HEK293 (cell line): ENCODE data around the gene LDB1.

Experiments
- KLF16 ChIP-seq: fragments of 450-650 bp; formaldehyde crosslinking; IDR thresholded peaks from 2 replicates; pipeline ENCODE4 v1.5.1; 2017; ENCODE audit warnings: missing biosample characterization, missing genetic modification characterization
- KLF7 ChIP-seq: fragments of 450-650 bp; formaldehyde crosslinking; IDR thresholded peaks from 2 replicates; pipeline ENCODE4 v1.5.1; 2016; ENCODE audit warnings: missing biosample characterization, missing genetic modification characterization, borderline replicate concordance
- OVOL3 ChIP-seq: fragments of 450-650 bp; formaldehyde crosslinking; IDR thresholded peaks from 2 replicates; pipeline ENCODE4 v1.5.1; 2016; ENCODE audit warnings: missing biosample characterization, missing genetic modification characterization
- PRDM1 ChIP-seq: fragments of 450-650 bp; formaldehyde crosslinking; IDR thresholded peaks from 2 replicates; pipeline ENCODE4; 2016; ENCODE audit warnings: missing biosample characterization, missing genetic modification characterization
- SP7 ChIP-seq: fragments of 450-650 bp; formaldehyde crosslinking; IDR thresholded peaks from 2 replicates; pipeline ENCODE4 v1.5.1; 2016; ENCODE audit warnings: missing biosample characterization, missing genetic modification characterization
- ZBTB17 ChIP-seq: fragments of 450-650 bp; formaldehyde crosslinking; IDR thresholded peaks from 2 replicates; pipeline ENCODE4 v1.5.1; 2016; ENCODE audit warnings: missing biosample characterization, missing genetic modification characterization
- ZBTB20 ChIP-seq: fragments of 450-650 bp; formaldehyde crosslinking; IDR thresholded peaks from 2 replicates; pipeline ENCODE4 v1.5.1; 2016; ENCODE audit warnings: missing biosample characterization, missing genetic modification characterization
- ZBTB7A ChIP-seq: fragments of 450-650 bp; formaldehyde crosslinking; IDR thresholded peaks from 2 replicates; pipeline ENCODE4 v1.5.1; 2016; ENCODE audit warnings: low read depth, missing biosample characterization, missing genetic modification characterization
- ZFP37 ChIP-seq: fragments of 450-650 bp; formaldehyde crosslinking; IDR thresholded peaks from 2 replicates; pipeline ENCODE4 v1.5.1; 2016; ENCODE audit warnings: missing biosample characterization, missing genetic modification characterization
- ZFP69B ChIP-seq: fragments of 450-650 bp; formaldehyde crosslinking; IDR thresholded peaks from 2 replicates; pipeline ENCODE4 v1.5.1; 2016; ENCODE audit warnings: missing biosample characterization, missing genetic modification characterization
- ZNF10 ChIP-seq: fragments of 450-650 bp; formaldehyde crosslinking; IDR thresholded peaks from 2 replicates; pipeline ENCODE4 v1.5.1; 2017; ENCODE audit warnings: missing biosample characterization, missing genetic modification characterization
- ZNF133 ChIP-seq: fragments of 450-650 bp; formaldehyde crosslinking; IDR thresholded peaks from 2 replicates; pipeline ENCODE4 v1.5.1; 2016; ENCODE audit warnings: missing biosample characterization, missing genetic modification characterization
- ZNF146 ChIP-seq: fragments of 450-650 bp; formaldehyde crosslinking; IDR thresholded peaks from 2 replicates; pipeline ENCODE4 v1.5.1; 2016; ENCODE audit warnings: missing biosample characterization, missing genetic modification characterization
- ZNF157 ChIP-seq: fragments of 450-650 bp; formaldehyde crosslinking; IDR thresholded peaks from 2 replicates; pipeline ENCODE4 v1.5.1; 2016; ENCODE audit warnings: missing biosample characterization, missing genetic modification characterization
- ZNF184 ChIP-seq: fragments of 450-650 bp; IDR thresholded peaks from 2 replicates; pipeline ENCODE4 v1.5.1; 2018; ENCODE audit warnings: missing biosample characterization, mild to moderate bottlenecking, missing genetic modification characterization
- ZNF239 ChIP-seq: fragments of 450-650 bp; formaldehyde crosslinking; IDR thresholded peaks from 2 replicates; pipeline ENCODE4 v1.5.1; 2016; ENCODE audit warnings: missing biosample characterization, missing genetic modification characterization
- ZNF302 ChIP-seq: fragments of 450-650 bp; formaldehyde crosslinking; IDR thresholded peaks from 2 replicates; pipeline ENCODE4 v1.5.1; 2016; ENCODE audit warnings: missing biosample characterization, missing genetic modification characterization, low read depth
- ZNF354C ChIP-seq: fragments of 450-650 bp; formaldehyde crosslinking; IDR thresholded peaks from 2 replicates; pipeline ENCODE4 v1.5.1; 2016; ENCODE audit warnings: missing biosample characterization, missing genetic modification characterization, low read depth, borderline replicate concordance
- ZNF394 ChIP-seq: fragments of 450-650 bp; formaldehyde crosslinking; IDR thresholded peaks from 2 replicates; pipeline ENCODE4 v1.5.1; 2016; ENCODE audit warnings: missing biosample characterization, missing genetic modification characterization, mild to moderate bottlenecking, moderate library complexity, borderline replicate concordance
- ZNF501 ChIP-seq: fragments of 450-650 bp; formaldehyde crosslinking; IDR thresholded peaks from 2 replicates; pipeline ENCODE4 v1.5.1; 2016; ENCODE audit warnings: missing biosample characterization, missing genetic modification characterization
- ZNF530 ChIP-seq: fragments of 450-650 bp; formaldehyde crosslinking; IDR thresholded peaks from 2 replicates; pipeline ENCODE4 v1.5.1; 2016; ENCODE audit warnings: low read depth, missing biosample characterization, missing genetic modification characterization
- ZNF549 ChIP-seq: fragments of 450-650 bp; IDR thresholded peaks from 2 replicates; pipeline ENCODE4 v1.5.1; 2018; ENCODE audit warnings: missing biosample characterization, missing genetic modification characterization, mild to moderate bottlenecking, inconsistent platforms, moderate library complexity
- ZNF555 ChIP-seq: fragments of 450-650 bp; formaldehyde crosslinking; conservative IDR thresholded peaks from 2 replicates; pipeline ENCODE4 v1.5.1; 2017; ENCODE audit warnings: missing biosample characterization, mild to moderate bottlenecking, missing genetic modification characterization, inconsistent platforms
- ZNF558 ChIP-seq: fragments of 450-650 bp; formaldehyde crosslinking; IDR thresholded peaks from 2 replicates; pipeline ENCODE4 v1.5.1; 2016; ENCODE audit warnings: missing biosample characterization, missing genetic modification characterization
- ZNF600 ChIP-seq: fragments of 450-650 bp; formaldehyde crosslinking; IDR thresholded peaks from 2 replicates; pipeline ENCODE4 v1.5.1; 2016; ENCODE audit warnings: missing biosample characterization, missing genetic modification characterization
- ZNF660 ChIP-seq: fragments of 450-650 bp; IDR thresholded peaks from 2 replicates; pipeline ENCODE4 v1.5.1; 2018; ENCODE audit warnings: missing biosample characterization, mild to moderate bottlenecking, missing genetic modification characterization
- ZNF692 ChIP-seq: fragments of 450-650 bp; formaldehyde crosslinking; IDR thresholded peaks from 2 replicates; pipeline ENCODE4 v1.5.1; 2016; ENCODE audit warnings: missing biosample characterization, missing genetic modification characterization
- ZNF704 ChIP-seq: fragments of 450-650 bp; formaldehyde crosslinking; IDR thresholded peaks from 2 replicates; pipeline ENCODE4 v1.5.1; 2016; ENCODE audit warnings: missing biosample characterization, missing genetic modification characterization
- ZSCAN16 ChIP-seq: fragments of 450-650 bp; formaldehyde crosslinking; IDR thresholded peaks from 2 replicates; pipeline ENCODE4 v1.5.1; 2016; ENCODE audit warnings: missing biosample characterization, missing genetic modification characterization
- ZSCAN5A ChIP-seq: fragments of 450-650 bp; formaldehyde crosslinking; IDR thresholded peaks from 2 replicates; pipeline ENCODE4 v1.5.1; 2016; ENCODE audit warnings: missing biosample characterization, missing genetic modification characterization
- TF ChIP-seq, protein P1 (sequence below): fragments of 450-650 bp; formaldehyde crosslinking; IDR thresholded peaks from 2 replicates; pipeline ENCODE4 v1.5.1; 2016; ENCODE audit warnings: missing biosample characterization, missing genetic modification characterization
- TF ChIP-seq, protein P2 (sequence below): fragments of 450-650 bp; formaldehyde crosslinking; IDR thresholded peaks from 2 replicates; pipeline ENCODE4 v1.5.1; 2016; ENCODE audit warnings: missing biosample characterization, missing genetic modification characterization
- TF ChIP-seq, protein P3 (sequence below): fragments of 450-650 bp; formaldehyde crosslinking; optimal IDR thresholded peaks from 2 replicates; pipeline ENCODE3; 2016; ENCODE audit warnings: missing biosample characterization, mild to moderate bottlenecking, missing genetic modification characterization

The LDB1 gene

GRCh38 chr10:102132563-102133372 is 12.6 kb upstream of the LDB1 start, which contains the start of gene PPRC1 (continued):
- peak; percentile 96 for TF ChIP-seq ZNF704
- no peak for TF ChIP-seq ZNF530 (tag by site-specific recombination)
- TF ChIP-seq ZNF184 (tag by site-specific recombination) = 0 out of 2 replicates have a peak, but pooled peaks have one; percentile 39
- peak; percentile 63 for TF ChIP-seq ZNF394 (tag by site-specific recombination)
- TF ChIP-seq ZNF549 (tag by site-specific recombination) = no peak
- TF ChIP-seq ZNF302 (tag by site-specific recombination) = no peak
- TF ChIP-seq ZNF133 = 0 out of 2 replicates have a peak, but pooled peaks have one; percentile 29
- TF ChIP-seq ZNF354C (tag by site-specific recombination) = no peak
- peak; percentile 89 for TF ChIP-seq ZBTB20 (tag by site-specific recombination)
- peak; percentile 77 for TF ChIP-seq ZNF660 (tag by site-specific recombination)
- TF ChIP-seq PRDM1 (tag by site-specific recombination) = peak; percentile 67; the same call in 1 of the 2 replicates
- peak; percentile 60 for TF ChIP-seq ZFP37
- peak; percentile 80 for TF ChIP-seq ZNF501
- TF ChIP-seq ZNF558 (tag by site-specific recombination) = 0 out of 2 replicates have a peak, but pooled peaks have one; percentile 30
- TF ChIP-seq, protein P1, sequence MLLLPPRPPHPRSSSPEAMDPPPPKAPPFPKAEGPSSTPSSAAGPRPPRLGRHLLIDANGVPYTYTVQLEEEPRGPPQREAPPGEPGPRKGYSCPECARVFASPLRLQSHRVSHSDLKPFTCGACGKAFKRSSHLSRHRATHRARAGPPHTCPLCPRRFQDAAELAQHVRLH = peak; percentile 99
- peak; percentile 94 for TF ChIP-seq ZNF692 (tag by site-specific recombination)
- TF ChIP-seq, protein P2, sequence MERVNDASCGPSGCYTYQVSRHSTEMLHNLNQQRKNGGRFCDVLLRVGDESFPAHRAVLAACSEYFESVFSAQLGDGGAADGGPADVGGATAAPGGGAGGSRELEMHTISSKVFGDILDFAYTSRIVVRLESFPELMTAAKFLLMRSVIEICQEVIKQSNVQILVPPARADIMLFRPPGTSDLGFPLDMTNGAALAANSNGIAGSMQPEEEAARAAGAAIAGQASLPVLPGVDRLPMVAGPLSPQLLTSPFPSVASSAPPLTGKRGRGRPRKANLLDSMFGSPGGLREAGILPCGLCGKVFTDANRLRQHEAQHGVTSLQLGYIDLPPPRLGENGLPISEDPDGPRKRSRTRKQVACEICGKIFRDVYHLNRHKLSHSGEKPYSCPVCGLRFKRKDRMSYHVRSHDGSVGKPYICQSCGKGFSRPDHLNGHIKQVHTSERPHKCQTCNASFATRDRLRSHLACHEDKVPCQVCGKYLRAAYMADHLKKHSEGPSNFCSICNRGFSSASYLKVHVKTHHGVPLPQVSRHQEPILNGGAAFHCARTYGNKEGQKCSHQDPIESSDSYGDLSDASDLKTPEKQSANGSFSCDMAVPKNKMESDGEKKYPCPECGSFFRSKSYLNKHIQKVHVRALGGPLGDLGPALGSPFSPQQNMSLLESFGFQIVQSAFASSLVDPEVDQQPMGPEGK (tag by site-specific recombination) = peak; percentile 91
- peak; percentile 60; the same call in 1 of the 2 replicates for TF ChIP-seq ZNF239
- TF ChIP-seq ZSCAN16 (tag by site-specific recombination) = no peak; the same call in 1 of the 2 replicates
- TF ChIP-seq SP7 = peak; percentile 48
- TF ChIP-seq ZBTB17 (tag by site-specific recombination) = peak; percentile 95
- no peak for TF ChIP-seq ZNF555 (tag by site-specific recombination)
- TF ChIP-seq ZNF157 (tag by site-specific recombination) = 0 out of 2 replicates have a peak, but pooled peaks have one; percentile 41
- TF ChIP-seq ZSCAN5A (tag by site-specific recombination) = peak; percentile 34; the same call in 1 of the 2 replicates
- TF ChIP-seq, protein P3, sequence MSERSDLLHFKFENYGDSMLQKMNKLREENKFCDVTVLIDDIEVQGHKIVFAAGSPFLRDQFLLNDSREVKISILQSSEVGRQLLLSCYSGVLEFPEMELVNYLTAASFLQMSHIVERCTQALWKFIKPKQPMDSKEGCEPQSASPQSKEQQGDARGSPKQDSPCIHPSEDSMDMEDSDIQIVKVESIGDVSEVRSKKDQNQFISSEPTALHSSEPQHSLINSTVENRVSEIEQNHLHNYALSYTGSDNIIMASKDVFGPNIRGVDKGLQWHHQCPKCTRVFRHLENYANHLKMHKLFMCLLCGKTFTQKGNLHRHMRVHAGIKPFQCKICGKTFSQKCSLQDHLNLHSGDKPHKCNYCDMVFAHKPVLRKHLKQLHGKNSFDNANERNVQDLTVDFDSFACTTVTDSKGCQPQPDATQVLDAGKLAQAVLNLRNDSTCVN (tag by site-specific recombination) = peak; percentile 94
- TF ChIP-seq OVOL3 = peak; percentile 13; the same call in 1 of the 2 replicates
- peak; percentile 95 for TF ChIP-seq ZFP69B (tag by site-specific recombination)
- TF ChIP-seq KLF7 (tag by site-specific recombination) = peak; percentile 14; the same call in 1 of the 2 replicates
- TF ChIP-seq ZNF10 (tag by site-specific recombination) = peak; percentile 74; the same call in 1 of the 2 replicates
- TF ChIP-seq ZNF146 (tag by site-specific recombination) = peak; percentile 18; the same call in 1 of the 2 replicates
- TF ChIP-seq ZBTB7A = peak; percentile 61; the same call in 1 of the 2 replicates
- TF ChIP-seq KLF16 (tag by site-specific recombination) = peak; percentile 50; the same call in 1 of the 2 replicates
- peak; percentile 60; the same call in 1 of the 2 replicates for TF ChIP-seq ZNF600
